Nephron (organoid): ENCODE results near the gene GRIP2.

ENCODE experiments used
- H3K27ac Mint-ChIP-seq, 3 experiments: 2 replicates each; pipeline ENCODE4 v1.8.0; 2020; ENCODE audit warnings: mixed read lengths in 3 of 3, mild to moderate bottlenecking in 2 of 3, moderate library complexity in 1 of 3
- H3K27me3 Mint-ChIP-seq: 2 replicates; pipeline ENCODE4 v1.8.0; 2021; ENCODE audit warnings: low read depth, mild to moderate bottlenecking, moderate library complexity, mixed read lengths
- H3K36me3 Mint-ChIP-seq: 2 replicates; pipeline ENCODE4 v1.8.0; 2020; ENCODE audit warnings: low read depth, mixed read lengths
- H3K4me1 Mint-ChIP-seq: 2 replicates; pipeline ENCODE4 v1.8.0; 2020; ENCODE audit warnings: mixed read lengths
- H3K4me3 Mint-ChIP-seq, 3 experiments: 2 replicates each; pipeline ENCODE4 v1.8.0; 2020; ENCODE audit warnings: mild to moderate bottlenecking in 3 of 3, mixed read lengths in 3 of 3, moderate library complexity in 2 of 3
- H3K9me3 Mint-ChIP-seq: 2 replicates; pipeline ENCODE4 v1.8.0; 2020; ENCODE audit warnings: mixed read lengths
- CTCF ChIP-seq, 3 experiments: fragments of 200-600 bp; sonication (generic); IDR thresholded peaks; one replicate each; pipeline ENCODE4 v1.5.0; 2021; ENCODE audit warnings: antibody characterized with exemption in 3 of 3; ENCODE audit not compliant: unreplicated experiment in 3 of 3

GRIP2 gene

GRCh38 chr3:14536055-14536815 lies 3.9 kb downstream of the GRIP2 start:
- Mint-ChIP-seq H3K4me1 (peaks cover 37% of the 10 kb centered on the region), H3K27ac (no peak overlapping the region), H3K4me3 (no peak overlapping the region), H3K36me3 (no peaks in the 10 kb centered on the region), H3K9me3 (no peaks in the 10 kb centered on the region), H3K27me3 (peaks cover 6% of the 10 kb centered on the region)
- TF ChIP-seq CTCF (IDR thresholded peaks at IDR 0.05; ENCODE audit: unreplicated experiment in 3 of 3), result no peak

GRCh38 chr3:14535616-14536015 lies 4.5 kb downstream of the GRIP2 start:
- H3K27me3 Mint-ChIP-seq, result peaks cover 6% of the 10 kb centered on the region
- no peak for TF ChIP-seq CTCF (IDR thresholded peaks at IDR 0.05; ENCODE audit: unreplicated experiment in 3 of 3)
- no peaks in the 10 kb centered on the region for H3K9me3 Mint-ChIP-seq
- no peaks in the 10 kb centered on the region for H3K36me3 Mint-ChIP-seq
- no peak overlapping the region for H3K27ac Mint-ChIP-seq
- peaks cover 35% of the 10 kb centered on the region for H3K4me1 Mint-ChIP-seq
- H3K4me3 Mint-ChIP-seq, result no peak overlapping the region

- peaks cover 13% of the 10 kb centered on the region for H3K27me3 Mint-ChIP-seq
- H3K36me3 Mint-ChIP-seq, result no peaks in the 10 kb centered on the region
- H3K9me3 Mint-ChIP-seq, result peaks cover 3% of the 10 kb centered on the region
- peak overlapping the region in 2 of 3 experiments; percentile 42 to 43 for H3K4me3 Mint-ChIP-seq
- H3K27ac Mint-ChIP-seq, result no peak overlapping the region
- peaks cover 32% of the 10 kb centered on the region for H3K4me1 Mint-ChIP-seq
- TF ChIP-seq CTCF (IDR thresholded peaks at IDR 0.05; ENCODE audit: unreplicated experiment in 3 of 3), result no peak
Observed at GRCh38 chr3:14534516-14535191, 5.5 kb downstream of the GRIP2 start.

- no peak for TF ChIP-seq CTCF (IDR thresholded peaks at IDR 0.05; ENCODE audit: unreplicated experiment in 3 of 3)
- H3K4me1 Mint-ChIP-seq, result peaks cover 32% of the 10 kb centered on the region
Observed at GRCh38 chr3:14533457-14533958, 6.6 kb downstream of the GRIP2 start.

GRCh38 chr3:14532691-14533456 lies 7.3 kb downstream of the GRIP2 start:
- H3K4me3 Mint-ChIP-seq, result peak overlapping the region in 1 of 3 experiments; percentile 37
- peaks cover 32% of the 10 kb centered on the region for H3K4me1 Mint-ChIP-seq
- H3K27ac Mint-ChIP-seq, result peak overlapping the region in 2 of 3 experiments; percentile 5 to 39
- peaks cover 13% of the 10 kb centered on the region for H3K27me3 Mint-ChIP-seq
- no peak for TF ChIP-seq CTCF (IDR thresholded peaks at IDR 0.05; ENCODE audit: unreplicated experiment in 3 of 3)
- H3K9me3 Mint-ChIP-seq, result peaks cover 3% of the 10 kb centered on the region
- H3K36me3 Mint-ChIP-seq, result no peaks in the 10 kb centered on the region

More at GRCh38 chr3:14533457-14533958, 6.6 kb downstream of the GRIP2 start:
- Mint-ChIP-seq H3K9me3 (peaks cover 3% of the 10 kb centered on the region), H3K27me3 (peaks cover 13% of the 10 kb centered on the region), H3K36me3 (no peaks in the 10 kb centered on the region), H3K4me3 (peak overlapping the region in 1 of 3 experiments; percentile 37), H3K27ac (peak overlapping the region in 2 of 3 experiments; percentile 5 to 39)
